ENCODE measurements around the gene C17orf113. TPM values are rescaled to one million over a fixed set of nuclear protein-coding genes. Genes with fewer than 3 reads are reported as not detected.
"Not testable (repeated sequence)": the region's sequence is repeated elsewhere in the genome, so short reads cannot be mapped to it uniquely, and the experiment has no call there.

The C17orf113 gene
- total RNA-seq, 1 experiment from 2014 or later = 2.3 TPM

DNA sequence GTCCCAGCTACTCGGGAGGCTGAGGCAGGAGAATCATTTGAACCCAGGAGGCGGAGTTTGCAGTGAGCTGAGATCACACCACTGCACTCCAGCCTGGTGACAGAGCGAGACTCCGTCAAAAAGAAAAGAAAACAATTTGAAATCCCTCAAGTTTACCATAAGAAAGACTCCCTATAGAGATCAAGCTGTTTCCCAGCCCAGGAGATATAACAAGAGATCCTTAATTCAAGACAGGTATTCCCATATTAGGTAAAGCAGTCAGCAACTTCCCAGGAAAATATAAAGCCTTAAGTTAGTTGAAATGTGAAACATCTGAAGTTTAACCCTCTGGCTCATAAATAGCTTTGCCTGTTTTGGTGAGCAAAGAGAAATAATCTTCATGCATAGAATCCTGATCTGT is 38.0 kb downstream of the C17orf113 start:
- H3K27me3 ChIP-seq (ENCODE audit: insufficient read depth, low read length); H3K9ac ChIP-seq (ENCODE audit: low read length); intact Hi-C loops (cut with micrococcal nuclease); CTCF ChIA-PET; BruUV-seq (replicated peaks); H3K27ac ChIP-seq (ENCODE audit: low read depth, low read length); H2AFZ ChIP-seq (ENCODE audit: low read depth, low read length, poor library complexity, severe bottlenecking); H3K4me2 ChIP-seq (ENCODE audit: low read length); H3K4me3 ChIP-seq (replicated peaks in 1 of 2; ENCODE audit: low read depth in 1 of 2, low read length in 2 of 2); RAD21 ChIA-PET (ENCODE audit: low non-redundant PET in 1 of 2, low total read pairs in 2 of 2, uncharacterized antibody in 2 of 2, unreplicated experiment in 2 of 2); DNase-seq (ENCODE audit: low read depth, low spot score); H3K9me3 ChIP-seq (ENCODE audit: control insufficient read depth in 1 of 2, insufficient read depth in 1 of 2, low read depth in 1 of 2, low read length in 2 of 2); H3K36me3 ChIP-seq (ENCODE audit: control insufficient read depth in 1 of 2, insufficient read depth in 2 of 2, low read length in 2 of 2); H3K9me2 ChIP-seq (ENCODE audit: insufficient read depth); POLR2A ChIA-PET; ATAC-seq: not testable (repeated sequence)
- Histone ChIP-seq H4K20me1 (ENCODE audit: insufficient read depth) (peaks cover 12% of the 10 kb centered on the region; the same call in 1 of the 2 replicates), H3K79me2 (ENCODE audit: insufficient read depth, low read length) (peaks cover 97% of the 10 kb centered on the region), H3K4me1 (ENCODE audit: control insufficient read depth in 1 of 2, insufficient read depth in 2 of 2, low read length in 2 of 2) (peaks cover 6 to 26% of the 10 kb centered on the region in 2 experiments; a peak in 3 of 4 replicates)

DNA sequence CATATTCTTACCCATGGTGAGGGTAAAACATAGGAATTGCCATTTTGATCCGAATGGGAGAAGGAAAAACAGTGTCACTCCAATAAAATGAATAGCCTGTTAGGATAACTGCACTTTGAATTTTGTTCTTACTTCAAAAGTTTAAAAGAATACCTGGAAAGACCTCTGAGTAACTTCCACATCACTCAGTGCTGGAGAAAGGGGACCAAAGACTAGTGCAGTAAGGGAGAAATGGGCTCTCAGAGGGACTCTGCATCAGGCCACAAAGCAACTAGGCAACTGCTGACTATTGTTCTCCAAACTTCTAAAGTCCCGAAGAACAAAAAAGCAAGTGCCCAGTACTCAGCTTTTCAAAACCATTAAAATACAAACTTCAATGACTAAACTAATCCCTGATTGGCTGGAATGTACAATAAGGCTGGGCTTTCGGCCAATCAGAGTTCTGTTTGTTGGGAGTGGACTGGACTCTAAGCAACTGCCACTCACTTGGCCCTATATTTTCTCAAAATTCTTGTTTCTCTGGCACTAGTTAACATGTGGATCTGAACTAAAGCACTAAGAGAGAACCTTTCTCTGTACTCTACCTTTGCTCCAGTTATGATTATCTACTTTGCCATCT is 39.4 kb downstream of the C17orf113 start:
- DNase-seq (ENCODE audit: low read depth, low spot score) (no peak), ATAC-seq (no peak)
- TF ChIP-seq, protein P1, sequence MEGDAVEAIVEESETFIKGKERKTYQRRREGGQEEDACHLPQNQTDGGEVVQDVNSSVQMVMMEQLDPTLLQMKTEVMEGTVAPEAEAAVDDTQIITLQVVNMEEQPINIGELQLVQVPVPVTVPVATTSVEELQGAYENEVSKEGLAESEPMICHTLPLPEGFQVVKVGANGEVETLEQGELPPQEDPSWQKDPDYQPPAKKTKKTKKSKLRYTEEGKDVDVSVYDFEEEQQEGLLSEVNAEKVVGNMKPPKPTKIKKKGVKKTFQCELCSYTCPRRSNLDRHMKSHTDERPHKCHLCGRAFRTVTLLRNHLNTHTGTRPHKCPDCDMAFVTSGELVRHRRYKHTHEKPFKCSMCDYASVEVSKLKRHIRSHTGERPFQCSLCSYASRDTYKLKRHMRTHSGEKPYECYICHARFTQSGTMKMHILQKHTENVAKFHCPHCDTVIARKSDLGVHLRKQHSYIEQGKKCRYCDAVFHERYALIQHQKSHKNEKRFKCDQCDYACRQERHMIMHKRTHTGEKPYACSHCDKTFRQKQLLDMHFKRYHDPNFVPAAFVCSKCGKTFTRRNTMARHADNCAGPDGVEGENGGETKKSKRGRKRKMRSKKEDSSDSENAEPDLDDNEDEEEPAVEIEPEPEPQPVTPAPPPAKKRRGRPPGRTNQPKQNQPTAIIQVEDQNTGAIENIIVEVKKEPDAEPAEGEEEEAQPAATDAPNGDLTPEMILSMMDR (IDR thresholded peaks at IDR 0.05 in 2 of 3, conservative IDR thresholded peaks at IDR 0.05 in 1 of 3; ENCODE audit: borderline replicate concordance in 1 of 3, insufficient read depth in 1 of 3, low read depth in 2 of 3, low read length in 2 of 3) = no peak
- TF ChIP-seq ZFX (IDR thresholded peaks at IDR 0.05) = no peak
- no peak for TF ChIP-seq SRF (IDR thresholded peaks at IDR 0.05; ENCODE audit: low read depth)
- TF ChIP-seq POLR2AphosphoS5 (IDR thresholded peaks at IDR 0.05; ENCODE audit: low read depth, low read length) = no peak
- TF ChIP-seq EZH2 (IDR thresholded peaks at IDR 0.05) = no peak
- no peak for TF ChIP-seq ELF1 (IDR thresholded peaks at IDR 0.05; ENCODE audit: borderline replicate concordance, low read depth)
- TF ChIP-seq TCF7L2 (IDR thresholded peaks at IDR 0.05; ENCODE audit: borderline replicate concordance, extremely low read depth, insufficient read depth, insufficient read length) = no peak
- TF ChIP-seq YY1 (IDR thresholded peaks at IDR 0.05; ENCODE audit: extremely low read depth, insufficient replicate concordance, low read depth, low read length) = no peak
- TF ChIP-seq, protein P2, sequence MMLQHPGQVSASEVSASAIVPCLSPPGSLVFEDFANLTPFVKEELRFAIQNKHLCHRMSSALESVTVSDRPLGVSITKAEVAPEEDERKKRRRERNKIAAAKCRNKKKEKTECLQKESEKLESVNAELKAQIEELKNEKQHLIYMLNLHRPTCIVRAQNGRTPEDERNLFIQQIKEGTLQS (IDR thresholded peaks at IDR 0.05) = no peak
- TF ChIP-seq CEBPB (IDR thresholded peaks at IDR 0.05; ENCODE audit: low read depth) = no peak
- TF ChIP-seq RAD21 (IDR thresholded peaks at IDR 0.05; ENCODE audit: low read depth) = no peak
- TF ChIP-seq SIN3A (IDR thresholded peaks at IDR 0.05; ENCODE audit: low read depth) = no peak
- TF ChIP-seq EGR1 (IDR thresholded peaks at IDR 0.05; ENCODE audit: low read depth) = no peak
- TF ChIP-seq, protein P3, sequence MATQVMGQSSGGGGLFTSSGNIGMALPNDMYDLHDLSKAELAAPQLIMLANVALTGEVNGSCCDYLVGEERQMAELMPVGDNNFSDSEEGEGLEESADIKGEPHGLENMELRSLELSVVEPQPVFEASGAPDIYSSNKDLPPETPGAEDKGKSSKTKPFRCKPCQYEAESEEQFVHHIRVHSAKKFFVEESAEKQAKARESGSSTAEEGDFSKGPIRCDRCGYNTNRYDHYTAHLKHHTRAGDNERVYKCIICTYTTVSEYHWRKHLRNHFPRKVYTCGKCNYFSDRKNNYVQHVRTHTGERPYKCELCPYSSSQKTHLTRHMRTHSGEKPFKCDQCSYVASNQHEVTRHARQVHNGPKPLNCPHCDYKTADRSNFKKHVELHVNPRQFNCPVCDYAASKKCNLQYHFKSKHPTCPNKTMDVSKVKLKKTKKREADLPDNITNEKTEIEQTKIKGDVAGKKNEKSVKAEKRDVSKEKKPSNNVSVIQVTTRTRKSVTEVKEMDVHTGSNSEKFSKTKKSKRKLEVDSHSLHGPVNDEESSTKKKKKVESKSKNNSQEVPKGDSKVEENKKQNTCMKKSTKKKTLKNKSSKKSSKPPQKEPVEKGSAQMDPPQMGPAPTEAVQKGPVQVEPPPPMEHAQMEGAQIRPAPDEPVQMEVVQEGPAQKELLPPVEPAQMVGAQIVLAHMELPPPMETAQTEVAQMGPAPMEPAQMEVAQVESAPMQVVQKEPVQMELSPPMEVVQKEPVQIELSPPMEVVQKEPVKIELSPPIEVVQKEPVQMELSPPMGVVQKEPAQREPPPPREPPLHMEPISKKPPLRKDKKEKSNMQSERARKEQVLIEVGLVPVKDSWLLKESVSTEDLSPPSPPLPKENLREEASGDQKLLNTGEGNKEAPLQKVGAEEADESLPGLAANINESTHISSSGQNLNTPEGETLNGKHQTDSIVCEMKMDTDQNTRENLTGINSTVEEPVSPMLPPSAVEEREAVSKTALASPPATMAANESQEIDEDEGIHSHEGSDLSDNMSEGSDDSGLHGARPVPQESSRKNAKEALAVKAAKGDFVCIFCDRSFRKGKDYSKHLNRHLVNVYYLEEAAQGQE (IDR thresholded peaks at IDR 0.05; ENCODE audit: low read depth) = no peak
- TF ChIP-seq CBX3 (IDR thresholded peaks at IDR 0.05; ENCODE audit: low read depth) = no peak
- intact Hi-C loops (cut with micrococcal nuclease) = no loop called here
- Histone ChIP-seq H3K4me2 (ENCODE audit: low read length) (peak overlapping the region; percentile 34), H3K27ac (ENCODE audit: low read depth, low read length) (no peak overlapping the region), H4K20me1 (ENCODE audit: insufficient read depth) (peaks cover 12% of the 10 kb centered on the region; the same call in 1 of the 2 replicates), H3K9me3 (ENCODE audit: control insufficient read depth in 1 of 2, insufficient read depth in 1 of 2, low read depth in 1 of 2, low read length in 2 of 2) (no peaks in the 10 kb centered on the region), H3K9me2 (ENCODE audit: insufficient read depth) (no peaks in the 10 kb centered on the region), H3K36me3 (ENCODE audit: control insufficient read depth in 1 of 2, insufficient read depth in 2 of 2, low read length in 2 of 2) (no peaks in the 10 kb centered on the region), H3K27me3 (ENCODE audit: insufficient read depth, low read length) (no peaks in the 10 kb centered on the region), H3K4me3 (replicated peaks in 1 of 2; ENCODE audit: low read depth in 1 of 2, low read length in 2 of 2) (no peak overlapping the region), H3K9ac (ENCODE audit: low read length) (no peak overlapping the region), H2AFZ (ENCODE audit: low read depth, low read length, poor library complexity, severe bottlenecking) (no peak overlapping the region), H3K79me2 (ENCODE audit: insufficient read depth, low read length) (peaks cover 99% of the 10 kb centered on the region), H3K4me1 (ENCODE audit: control insufficient read depth in 1 of 2, insufficient read depth in 2 of 2, low read length in 2 of 2) (peaks cover 4 to 22% of the 10 kb centered on the region in 2 experiments; a peak in 3 of 4 replicates)
- POLR2A ChIA-PET = no interaction called here
- CTCF ChIA-PET = interaction anchor here (0.6 kb wide), 1 partner anchor 1321 kb away, joined by 3 read pairs; no protein-coding TSS in a partner anchor
- no TSS peak for BruUV-seq (replicated peaks)
- RAD21 ChIA-PET (ENCODE audit: low non-redundant PET in 1 of 2, low total read pairs in 2 of 2, uncharacterized antibody in 2 of 2, unreplicated experiment in 2 of 2) = no interaction called here

Measured in HCT116 (cell line).